Tibial artery (tissue), 4 donors: ENCODE data around the gene OSBP.
A peak's percentile ranks its signal among the peaks of the same experiment; 100 is the strongest.

ENCODE experiments used
- DNase-seq, 2 donors: peaks; one replicate each; pipeline ENCODE4 v3.0.0-alpha.2; 2019
- H3K27ac ChIP-seq, 2 donors: fragments of 200-600 bp; sonication (generic) in 1 of 2; 1 replicate in 1 of 2; 2 replicates in 1 of 2; pipeline ENCODE4 v1.5.1; 2018 to 2019; ENCODE audit warnings: mild to moderate bottlenecking in 1 of 2
- H3K27me3 ChIP-seq, 2 donors: fragments of 200-600 bp; sonication (generic) in 1 of 2; one replicate each; pipeline versions ENCODE4 v1.5.1 to v1.6.0; 2016 to 2019
- H3K36me3 ChIP-seq, 3 donors: fragments of 200-600 bp; sonication (generic) in 2 of 3; one replicate each; pipeline ENCODE4 v1.5.1; 2016 to 2019; ENCODE audit warnings: mild to moderate bottlenecking in 2 of 3
- H3K4me1 ChIP-seq, 4 donors: fragments of 200-600 bp; sonication (generic) in 2 of 4; 1 replicate in 3 of 4; 2 replicates in 1 of 4; pipeline ENCODE4 v1.5.1; 2016 to 2019
- H3K4me3 ChIP-seq, 2 donors: fragments of 200-600 bp; sonication (generic) in 1 of 2; 1 replicate in 1 of 2; 2 replicates in 1 of 2; pipeline ENCODE4 v1.5.1; 2018 to 2019; ENCODE audit warnings: mild to moderate bottlenecking in 2 of 2
- H3K9me3 ChIP-seq, 3 donors: fragments of 200-600 bp; sonication (generic) in 1 of 3; one replicate each; pipeline ENCODE4 v1.5.1; 2016 to 2019
- intact Hi-C: fragments of 100-400 bp; cut with DNase I; formaldehyde crosslinking; loops from one replicate; pipeline ENCODE4 v1.15.0; 2023; ENCODE audit warnings: low total_unique reads
- TF ChIP-seq, protein P1 (sequence below), 2 experiments: fragments of 200-600 bp in 1 of 2; fragments of 450-650 bp in 1 of 2; IDR thresholded peaks; one replicate each; pipeline ENCODE4 v1.5.1; 2017 to 2019; ENCODE audit warnings: antibody characterized with exemption in 2 of 2, mild to moderate bottlenecking in 1 of 2, moderate library complexity in 1 of 2

OSBP gene

DNA sequence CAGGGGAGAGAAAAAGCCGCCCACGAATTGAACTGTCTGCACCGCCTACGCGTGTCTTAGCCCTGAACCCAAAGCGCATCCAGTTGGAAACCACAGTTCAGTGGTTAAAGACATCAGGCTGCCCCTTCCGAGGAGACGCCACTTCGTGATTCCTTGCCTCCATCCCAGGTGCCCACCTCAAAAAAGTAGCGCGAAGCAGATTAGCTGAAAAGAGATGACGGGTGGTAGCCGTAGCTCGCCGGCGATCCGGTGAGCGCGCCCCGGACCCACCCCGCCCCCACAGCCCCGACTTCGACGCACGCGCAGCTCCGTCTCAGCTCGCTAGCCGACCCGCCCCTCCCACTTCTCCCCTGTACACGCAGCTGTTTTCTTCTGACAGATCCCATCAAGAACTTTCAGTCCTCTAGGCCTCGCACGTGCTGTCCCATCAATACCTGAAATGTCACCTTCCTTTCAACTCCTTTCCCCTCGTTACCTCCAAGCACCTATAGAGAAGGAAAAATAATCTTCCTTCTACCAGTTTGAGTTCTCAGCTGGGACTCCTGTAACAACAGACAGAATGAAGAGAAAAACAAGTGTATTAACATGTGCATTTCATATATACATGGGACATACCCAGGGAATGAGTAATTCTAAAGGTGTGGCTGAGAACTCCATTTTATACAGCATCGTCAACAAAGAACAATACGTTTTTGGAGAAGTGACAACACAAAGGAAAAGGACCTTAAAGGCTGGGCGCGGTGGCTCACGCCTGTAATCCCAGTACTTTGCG, 54.7 kb downstream of the OSBP start:
- no peaks in the 10 kb centered on the region for H3K27me3 ChIP-seq
- peak; percentile 88 to 94 for DNase-seq
- peak overlapping the region; percentile 85 to 96 for H3K4me3 ChIP-seq
- peaks cover 0 to 26% (median 5%) of the 10 kb centered on the region in 4 donors for H3K4me1 ChIP-seq
- H3K9me3 ChIP-seq, result no peaks in the 10 kb centered on the region
- TF ChIP-seq, protein P1, sequence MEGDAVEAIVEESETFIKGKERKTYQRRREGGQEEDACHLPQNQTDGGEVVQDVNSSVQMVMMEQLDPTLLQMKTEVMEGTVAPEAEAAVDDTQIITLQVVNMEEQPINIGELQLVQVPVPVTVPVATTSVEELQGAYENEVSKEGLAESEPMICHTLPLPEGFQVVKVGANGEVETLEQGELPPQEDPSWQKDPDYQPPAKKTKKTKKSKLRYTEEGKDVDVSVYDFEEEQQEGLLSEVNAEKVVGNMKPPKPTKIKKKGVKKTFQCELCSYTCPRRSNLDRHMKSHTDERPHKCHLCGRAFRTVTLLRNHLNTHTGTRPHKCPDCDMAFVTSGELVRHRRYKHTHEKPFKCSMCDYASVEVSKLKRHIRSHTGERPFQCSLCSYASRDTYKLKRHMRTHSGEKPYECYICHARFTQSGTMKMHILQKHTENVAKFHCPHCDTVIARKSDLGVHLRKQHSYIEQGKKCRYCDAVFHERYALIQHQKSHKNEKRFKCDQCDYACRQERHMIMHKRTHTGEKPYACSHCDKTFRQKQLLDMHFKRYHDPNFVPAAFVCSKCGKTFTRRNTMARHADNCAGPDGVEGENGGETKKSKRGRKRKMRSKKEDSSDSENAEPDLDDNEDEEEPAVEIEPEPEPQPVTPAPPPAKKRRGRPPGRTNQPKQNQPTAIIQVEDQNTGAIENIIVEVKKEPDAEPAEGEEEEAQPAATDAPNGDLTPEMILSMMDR (IDR thresholded peaks at IDR 0.05), result no peak
- intact Hi-C loops, result loop anchor here (10.0 kb wide), 1 partner anchor 104 kb away; the partner anchor contains the start of gene PATL1
- H3K36me3 ChIP-seq, result no peaks in the 10 kb centered on the region
- peak overlapping the region; percentile 90 to 93 for H3K27ac ChIP-seq

DNA sequence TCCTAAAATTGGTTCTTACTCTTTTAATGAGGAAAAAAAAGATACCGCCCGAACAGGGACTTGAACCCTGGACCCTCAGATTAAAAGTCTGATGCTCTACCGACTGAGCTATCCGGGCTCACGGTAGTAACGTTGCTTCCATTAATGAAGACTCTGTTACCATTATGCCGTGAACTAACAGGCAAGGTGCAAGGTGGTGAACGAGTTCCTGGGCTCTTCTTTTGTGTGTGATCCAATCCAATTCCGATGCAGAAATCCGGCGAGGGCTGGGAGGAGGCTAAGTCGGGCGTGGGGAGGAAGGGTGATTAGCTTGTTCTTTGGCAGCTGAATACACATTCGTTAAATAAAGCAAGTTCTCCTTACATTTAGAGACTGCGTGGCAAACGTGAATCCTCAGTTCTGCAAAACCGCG, 55.3 kb downstream of the OSBP start:
- Histone ChIP-seq H3K4me1 (peaks cover 0 to 30% (median 8%) of the 10 kb centered on the region in 4 donors), H3K9me3 (no peaks in the 10 kb centered on the region), H3K27ac (peak overlapping the region; percentile 90 to 93), H3K4me3 (peak overlapping the region; percentile 85 to 96), H3K27me3 (no peaks in the 10 kb centered on the region), H3K36me3 (no peaks in the 10 kb centered on the region)
- TF ChIP-seq, protein P1 (IDR thresholded peaks at IDR 0.05), result no peak
- DNase-seq, result peak; percentile 57 to 75
- intact Hi-C loops, result loop anchor here (10.0 kb wide), 1 partner anchor 105 kb away; the partner anchor contains the start of gene PATL1

DNA sequence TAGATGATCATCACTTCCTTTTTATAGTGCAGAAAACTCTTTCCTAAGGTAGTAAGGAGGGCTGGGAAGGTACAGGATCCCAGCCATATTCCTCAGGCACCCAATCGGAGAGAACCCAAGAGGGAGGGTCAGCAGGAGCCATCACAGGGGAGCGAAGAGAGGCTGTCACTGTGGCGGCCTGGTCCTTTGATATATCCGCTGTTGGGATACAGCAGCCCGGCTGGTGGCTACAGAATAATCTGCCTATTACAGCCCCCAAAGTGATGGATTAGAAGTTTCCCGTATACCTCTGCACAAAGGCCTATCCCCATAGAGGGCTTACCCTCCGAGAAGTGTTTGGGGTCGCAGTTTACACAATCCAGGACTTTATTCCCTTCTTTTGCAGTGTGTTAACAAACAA, 55.7 kb downstream of the OSBP start:
- Histone ChIP-seq H3K9me3 (no peaks in the 10 kb centered on the region), H3K4me1 (peaks cover 0 to 30% (median 8%) of the 10 kb centered on the region in 4 donors), H3K27me3 (no peaks in the 10 kb centered on the region), H3K36me3 (no peaks in the 10 kb centered on the region), H3K27ac (peak overlapping the region; percentile 90 to 93), H3K4me3 (peak overlapping the region; percentile 85 to 96)
- DNase-seq, result no peak
- TF ChIP-seq, protein P1 (IDR thresholded peaks at IDR 0.05), result no peak
- intact Hi-C loops, result loop anchor here (10.0 kb wide), 1 partner anchor 105 kb away; the partner anchor contains the start of gene PATL1

DNA sequence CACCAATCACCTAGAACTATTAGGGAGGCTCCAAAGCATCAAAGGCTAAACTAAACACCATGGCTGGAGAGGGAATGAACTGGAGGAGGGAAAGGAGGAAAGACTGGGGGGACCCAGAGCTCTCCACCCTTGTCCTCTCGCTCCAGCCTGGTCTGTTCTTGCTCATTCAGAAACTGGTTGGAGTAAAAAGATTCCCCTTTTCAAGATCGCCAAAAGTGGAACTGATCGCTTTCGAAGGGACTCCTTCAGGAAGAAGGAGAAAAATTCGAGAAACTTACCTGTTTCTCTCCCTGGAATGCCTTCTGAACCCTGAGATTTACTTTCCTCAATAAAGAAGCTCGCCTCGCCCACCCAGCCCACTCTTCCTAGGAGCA, 57.3 kb downstream of the OSBP start:
- no peak for DNase-seq
- TF ChIP-seq, protein P1 (IDR thresholded peaks at IDR 0.05), result no peak
- intact Hi-C loops, result no loop called here
- Histone ChIP-seq H3K4me1 (peaks cover 0 to 30% (median 8%) of the 10 kb centered on the region in 4 donors), H3K9me3 (no peaks in the 10 kb centered on the region), H3K27me3 (no peaks in the 10 kb centered on the region), H3K36me3 (no peaks in the 10 kb centered on the region), H3K27ac (peak overlapping the region; percentile 30 to 59), H3K4me3 (no peak overlapping the region)

DNA sequence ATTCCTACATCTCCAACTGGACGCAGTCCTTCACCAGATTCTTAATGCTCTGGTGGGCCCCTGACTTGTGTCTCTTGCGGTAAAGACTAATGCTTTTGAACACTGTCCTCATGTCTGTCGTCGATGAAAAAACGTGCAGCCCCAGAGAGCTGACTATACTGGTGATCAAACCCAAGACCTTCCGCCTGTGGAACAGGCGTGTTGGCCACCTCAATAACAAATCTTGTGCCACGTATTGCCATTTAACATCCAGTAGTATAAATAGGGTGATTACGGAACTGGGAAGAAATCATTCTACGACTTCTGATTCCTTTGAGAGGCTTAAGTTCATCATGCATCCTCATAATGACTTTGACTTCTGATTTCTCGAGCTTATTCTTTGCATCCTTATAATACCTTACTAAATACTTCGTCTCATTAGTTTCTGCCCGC, 58.6 kb downstream of the OSBP start:
- no peaks in the 10 kb centered on the region for H3K36me3 ChIP-seq
- no peaks in the 10 kb centered on the region for H3K9me3 ChIP-seq
- H3K4me1 ChIP-seq, result peaks cover 0 to 36% (median 8%) of the 10 kb centered on the region in 4 donors
- intact Hi-C loops, result no loop called here
- peak overlapping the region; percentile 42 to 55 for H3K4me3 ChIP-seq
- no peak for DNase-seq
- H3K27me3 ChIP-seq, result no peaks in the 10 kb centered on the region
- TF ChIP-seq, protein P1 (IDR thresholded peaks at IDR 0.05), result no peak
- H3K27ac ChIP-seq, result peak overlapping the region; percentile 58 to 59
